Measurements from ENCODE around the gene ATP8A2.
"Not testable (repeated sequence)": the region's sequence is repeated elsewhere in the genome, so short reads cannot be mapped to it uniquely, and the experiment has no call there.

Gene ATP8A2

DNA sequence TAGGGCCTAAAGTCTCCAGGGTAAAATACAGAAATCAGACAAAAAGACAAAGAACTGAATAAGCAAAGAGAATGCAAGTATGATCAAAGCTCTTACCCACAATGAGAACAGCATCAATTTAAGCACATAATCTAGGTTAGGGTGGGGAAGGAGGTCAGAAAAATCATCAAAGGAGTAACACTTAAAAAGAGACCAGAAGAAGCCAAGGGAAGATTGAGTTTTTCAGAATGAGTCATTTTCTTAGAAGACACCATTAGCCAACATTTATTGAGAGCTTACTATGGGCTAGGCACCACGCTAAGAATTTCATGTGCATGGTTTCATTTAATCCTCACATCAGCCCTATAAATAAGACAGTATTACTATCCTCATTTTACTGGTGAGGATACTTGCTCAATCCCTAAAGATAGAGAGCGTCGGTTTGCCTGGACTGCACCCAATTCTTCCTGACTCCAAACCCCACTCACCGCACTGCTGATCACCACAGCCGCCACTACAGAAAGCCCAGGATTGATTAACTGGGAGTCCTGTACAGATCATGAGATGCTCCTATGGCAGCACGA lies 681.7 kb downstream of the ATP8A2 start:
- in situ Hi-C loops (cut with HindIII; ENCODE audit: low sequenced_read_pairs) = no loop called here

DNA sequence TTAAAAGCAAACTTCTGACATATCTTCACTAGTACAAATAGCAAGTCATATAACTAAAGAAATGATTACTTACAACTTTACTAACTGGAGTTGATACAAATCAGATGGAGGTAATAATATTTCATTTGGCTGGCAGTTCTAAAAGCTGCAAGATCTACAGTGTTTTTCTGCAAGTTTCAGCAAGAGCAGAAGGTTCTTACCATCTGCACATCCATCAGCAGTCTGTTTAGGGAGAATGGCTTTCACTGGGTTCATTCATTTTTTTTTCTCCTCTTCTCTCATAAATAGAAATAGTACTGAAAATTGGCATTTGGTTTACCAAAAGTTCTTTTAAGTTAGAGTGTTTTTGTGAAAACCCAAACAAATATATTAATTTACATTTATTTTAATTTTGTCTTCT lies 683.1 kb downstream of the ATP8A2 start:
- in situ Hi-C loops (cut with HindIII; ENCODE audit: low sequenced_read_pairs) = no loop called here

DNA sequence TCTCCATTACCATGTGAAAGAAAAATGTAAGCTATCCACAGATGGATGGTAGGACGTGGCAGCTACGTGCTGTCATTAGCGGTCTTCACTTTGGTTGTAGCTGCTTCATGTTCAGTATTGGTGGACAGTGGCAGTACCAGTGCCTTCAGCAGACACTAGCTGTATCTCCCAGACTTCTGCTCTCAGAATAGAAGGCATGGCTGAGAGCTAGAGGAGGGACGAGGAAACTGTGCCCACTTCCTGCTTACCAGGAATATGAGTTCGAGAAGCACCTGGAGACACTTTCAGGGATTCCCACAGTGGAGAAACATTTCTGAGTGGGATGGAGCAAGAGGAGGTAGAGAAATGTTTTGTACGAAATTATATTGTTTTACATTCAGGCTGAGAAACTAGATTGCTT lies 686.9 kb downstream of the ATP8A2 start:
- in situ Hi-C loops (cut with HindIII; ENCODE audit: low sequenced_read_pairs) = no loop called here

DNA sequence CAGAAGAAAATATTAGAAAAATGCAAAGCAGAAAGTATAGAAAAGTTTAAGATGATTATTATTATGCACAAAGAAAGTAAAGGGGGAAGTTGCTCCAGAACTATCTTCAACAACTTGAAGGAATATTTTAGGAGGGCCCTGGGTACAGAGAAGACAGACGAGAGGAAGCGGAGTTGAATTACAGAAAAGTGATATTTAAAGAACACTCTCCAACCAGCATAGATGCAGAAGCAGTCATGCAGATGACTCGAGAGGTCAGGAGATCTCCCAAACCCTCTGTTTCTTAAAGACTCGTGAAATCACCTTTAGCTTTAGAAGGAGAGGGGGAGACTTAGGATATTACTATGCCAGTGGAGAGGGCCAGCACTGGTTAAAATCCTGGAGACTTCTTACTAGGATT lies 688.6 kb downstream of the ATP8A2 start:
- in situ Hi-C loops (cut with HindIII; ENCODE audit: low sequenced_read_pairs) = no loop called here

DNA sequence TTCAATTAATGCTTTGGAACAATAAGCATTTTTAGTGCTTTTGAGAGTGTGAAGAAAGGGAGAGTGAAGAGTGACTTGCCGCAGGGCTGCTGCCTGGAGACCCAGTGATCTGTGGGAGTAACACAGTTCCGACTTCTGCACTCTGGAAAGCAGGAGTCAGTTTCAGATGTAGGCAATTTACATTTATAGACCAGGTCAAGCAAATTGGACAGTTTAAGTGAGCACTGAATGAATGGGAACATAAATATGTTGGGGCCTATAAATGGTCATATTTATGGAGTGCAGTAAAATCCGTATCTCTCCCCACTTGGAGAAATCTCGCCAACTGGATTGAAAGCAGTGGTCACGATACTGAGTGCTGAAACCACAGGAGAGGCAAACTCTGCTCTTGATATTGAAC lies 689.5 kb downstream of the ATP8A2 start:
- in situ Hi-C loops (cut with HindIII; ENCODE audit: low sequenced_read_pairs) = no loop called here

DNA sequence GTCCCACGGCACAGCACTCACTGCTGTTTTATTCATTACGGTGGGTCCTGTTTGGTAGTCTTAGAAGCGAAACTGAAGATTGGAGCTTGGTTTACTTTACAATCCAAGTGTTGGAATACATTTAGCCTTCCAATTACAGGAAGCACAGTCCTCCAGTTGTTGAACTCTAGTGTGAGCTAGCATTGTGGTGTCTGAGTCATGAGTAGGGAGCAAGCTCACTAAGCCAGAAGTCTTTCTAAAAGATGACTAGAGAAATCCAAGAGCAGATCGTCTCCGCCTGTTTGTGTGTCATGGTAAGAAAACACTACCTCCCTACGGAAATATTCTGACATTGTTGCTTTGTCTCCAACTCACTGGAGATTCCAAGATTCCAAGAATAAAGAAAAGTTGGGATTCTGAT lies 690.2 kb downstream of the ATP8A2 start:
- in situ Hi-C loops (cut with HindIII; ENCODE audit: low sequenced_read_pairs) = no loop called here

DNA sequence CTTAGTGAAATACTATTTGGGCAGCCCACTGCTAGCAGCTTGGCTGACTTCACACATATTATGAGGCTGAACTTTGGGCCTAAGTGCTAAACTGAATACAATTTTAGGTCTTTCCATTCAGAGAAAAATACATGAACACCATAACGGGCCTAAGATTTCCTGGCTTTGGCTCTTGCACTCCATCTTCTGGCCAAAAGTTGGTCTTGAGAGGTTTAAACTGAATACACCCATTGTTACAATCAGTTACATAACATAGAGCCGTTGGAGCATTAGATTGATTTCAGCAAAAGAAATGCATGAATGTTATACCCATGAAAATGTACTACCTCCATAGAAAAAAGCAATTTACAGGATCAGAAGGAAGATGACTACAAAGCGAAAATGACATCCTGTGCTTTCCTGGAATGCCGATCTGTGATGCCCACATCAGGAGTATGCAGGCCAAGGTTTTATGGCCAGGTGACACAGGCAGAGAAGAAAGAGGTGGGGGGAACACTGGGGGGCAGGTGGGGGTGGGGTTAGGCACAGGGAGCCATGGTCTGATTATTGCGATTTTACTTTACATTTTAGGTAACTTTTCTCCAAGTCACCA lies 691.2 kb downstream of the ATP8A2 start:
- in situ Hi-C loops (cut with HindIII; ENCODE audit: low sequenced_read_pairs) = no loop called here

DNA sequence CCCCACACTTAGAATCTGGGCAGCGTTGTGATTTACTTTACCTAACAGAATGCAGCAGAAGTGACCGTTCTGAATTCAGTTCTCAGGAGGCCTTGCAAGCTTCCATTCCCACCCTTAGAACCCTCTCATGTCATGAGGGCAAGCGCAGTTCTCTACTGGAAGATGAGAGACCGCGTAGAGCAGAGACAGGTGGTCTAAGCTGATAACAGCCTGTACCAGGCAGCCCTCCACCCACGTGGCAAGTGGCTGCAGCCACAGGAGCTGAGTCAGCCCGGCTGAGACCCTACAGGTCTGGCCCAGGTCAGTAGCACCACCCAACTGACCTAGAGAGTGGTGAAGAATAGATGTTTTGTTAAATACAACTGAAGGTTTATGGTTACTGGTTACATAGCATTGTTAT lies 694.7 kb downstream of the ATP8A2 start:
- in situ Hi-C loops (cut with HindIII; ENCODE audit: low sequenced_read_pairs) = not testable (repeated sequence)

DNA sequence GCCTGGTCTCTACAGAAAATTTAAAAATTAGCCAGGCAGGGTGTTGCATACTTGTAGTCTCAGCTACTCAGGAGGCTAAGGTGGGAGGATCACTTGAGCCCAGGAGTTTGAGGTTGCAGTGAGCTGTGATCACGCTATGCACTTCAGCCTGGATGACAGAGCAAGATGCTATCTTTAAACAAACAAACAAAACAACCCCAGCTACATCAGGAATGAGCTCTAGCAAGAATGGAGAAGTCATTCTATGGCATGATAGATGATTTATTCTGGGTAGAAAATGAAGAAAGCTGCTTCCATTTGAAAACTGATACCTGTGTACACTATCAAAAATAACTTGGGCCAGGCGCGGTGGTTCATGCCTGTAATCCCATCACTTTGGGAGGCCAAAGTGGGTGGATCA lies 695.8 kb downstream of the ATP8A2 start:
- in situ Hi-C loops (cut with HindIII; ENCODE audit: low sequenced_read_pairs) = no loop called here

DNA sequence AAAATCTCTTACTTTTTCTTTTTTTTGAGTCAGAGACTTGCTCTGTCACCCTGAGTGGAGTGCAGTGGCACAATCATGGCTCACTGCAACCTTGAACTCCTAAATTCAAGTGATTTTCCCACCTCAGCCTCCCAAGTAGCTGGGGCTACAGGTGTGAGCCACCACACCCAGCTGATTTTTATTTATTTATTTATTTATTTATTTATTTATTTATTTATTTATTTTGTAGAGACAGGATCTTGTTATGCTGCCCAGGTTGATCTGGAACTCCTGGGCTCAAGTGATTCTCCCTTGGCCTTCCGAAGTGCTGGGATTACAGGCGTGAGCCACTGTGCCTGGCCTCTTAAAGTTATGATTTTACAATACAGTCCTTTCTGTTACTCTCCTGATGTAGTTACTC lies 696.6 kb downstream of the ATP8A2 start:
- in situ Hi-C loops (cut with HindIII; ENCODE audit: low sequenced_read_pairs) = not testable (repeated sequence)

DNA sequence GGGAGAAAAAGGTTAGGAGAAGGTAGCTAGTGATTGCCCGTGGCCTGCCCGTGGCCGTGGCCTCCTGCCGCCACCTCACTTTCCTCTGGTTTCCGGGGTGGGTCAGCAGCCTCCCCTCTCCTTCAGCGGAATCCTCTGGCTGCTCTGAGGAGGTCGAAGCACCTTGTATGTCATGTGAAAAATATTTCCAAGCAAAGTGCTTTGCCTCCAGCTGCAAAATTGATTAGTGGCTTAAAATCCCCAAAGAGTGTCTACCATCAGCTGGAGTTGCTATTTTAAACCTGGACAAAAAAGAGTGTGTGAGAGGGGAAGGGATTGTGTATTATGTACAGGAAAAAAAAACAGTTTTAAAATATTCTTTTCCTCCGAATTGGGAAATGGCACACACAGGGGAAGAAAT lies 697.9 kb downstream of the ATP8A2 start:
- in situ Hi-C loops (cut with HindIII; ENCODE audit: low sequenced_read_pairs) = not testable (repeated sequence)

DNA sequence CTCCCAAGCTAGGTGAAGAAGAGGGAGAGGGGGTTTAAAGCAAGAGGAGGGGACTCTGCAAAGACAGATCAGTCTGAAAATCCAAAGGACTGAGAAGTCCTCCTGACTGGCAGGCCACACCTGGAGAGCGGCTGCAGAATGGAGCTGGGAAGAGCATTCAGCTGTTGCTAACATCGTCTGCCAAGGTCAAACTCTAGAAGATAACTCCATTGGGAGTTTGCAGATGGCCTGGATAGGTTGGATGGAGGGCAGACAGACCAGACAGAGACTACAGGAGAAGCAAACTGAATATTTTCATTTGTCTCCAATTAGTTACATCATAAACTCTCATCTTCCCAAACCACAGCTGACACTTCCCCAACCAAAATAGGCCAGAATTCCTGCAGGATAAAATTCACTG lies 699.9 kb downstream of the ATP8A2 start:
- in situ Hi-C loops (cut with HindIII; ENCODE audit: low sequenced_read_pairs) = no loop called here

DNA sequence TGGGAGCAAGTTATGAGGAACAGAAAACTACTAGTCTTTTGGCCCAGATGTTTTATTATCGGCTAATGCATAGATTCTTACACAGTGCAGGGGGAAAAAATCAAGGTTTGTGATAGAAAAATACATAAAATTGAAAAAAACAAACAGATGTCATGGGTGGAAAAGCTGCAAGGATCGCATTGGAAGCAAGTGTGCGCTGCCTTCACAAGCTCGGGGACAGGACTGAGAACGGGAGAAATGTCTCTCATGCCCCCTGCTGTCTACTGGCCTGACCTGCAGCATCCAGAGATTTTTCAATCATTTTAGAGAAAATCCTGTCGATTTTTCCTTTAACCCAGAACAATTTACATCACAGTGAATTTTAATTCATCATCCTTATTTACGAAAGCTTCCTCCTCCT lies 700.6 kb downstream of the ATP8A2 start:
- in situ Hi-C loops (cut with HindIII; ENCODE audit: low sequenced_read_pairs) = not testable (repeated sequence)

DNA sequence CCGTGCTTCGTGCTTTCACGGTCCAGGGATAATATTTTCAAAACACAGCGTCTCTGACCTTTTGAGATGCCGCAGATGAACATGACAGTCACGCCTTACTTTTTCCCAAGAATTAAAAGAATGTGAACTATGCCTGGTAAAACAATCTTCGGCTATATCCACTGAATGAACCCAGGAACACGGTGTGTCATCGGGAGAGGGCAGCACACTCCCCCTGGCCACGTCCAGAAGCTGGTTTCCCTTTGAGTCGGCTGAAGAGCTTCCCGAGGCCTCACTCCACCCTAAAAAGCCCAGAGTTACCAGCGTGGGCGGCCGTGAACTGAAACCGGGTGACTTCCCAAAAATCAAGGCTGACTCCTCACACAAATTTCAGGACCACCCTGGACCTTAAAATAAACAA lies 702.9 kb downstream of the ATP8A2 start:
- in situ Hi-C loops (cut with HindIII; ENCODE audit: low sequenced_read_pairs) = no loop called here

Measured in DLD1 (cell line).